Measurements from ENCODE around the gene SMIM23.

Gene SMIM23

DNA sequence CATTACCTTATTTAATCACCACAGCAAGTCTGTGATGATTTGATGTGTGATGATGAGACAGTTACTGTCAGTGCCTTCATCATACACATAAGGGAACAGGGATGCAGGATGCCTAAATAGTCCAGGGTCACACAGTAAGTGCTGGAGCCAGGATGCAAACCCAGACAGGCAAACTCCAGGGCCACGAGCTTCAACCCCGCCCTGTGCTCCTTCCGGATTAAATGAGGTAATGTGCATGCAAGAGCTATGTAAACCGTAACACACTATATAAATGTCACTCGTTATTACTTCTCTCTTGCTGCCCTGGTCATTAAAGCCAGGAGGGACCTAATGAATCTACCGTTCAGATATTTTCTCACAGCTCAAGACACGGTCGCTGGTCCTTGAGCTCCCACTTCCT, 12.8 kb downstream of the SMIM23 start:
- Mint-ChIP-seq H3K4me1 (no peaks in the 10 kb centered on the region), H3K9me3 (no peaks in the 10 kb centered on the region), H3K27ac (no peak overlapping the region), H3K27me3 (ENCODE audit: low read depth) (peaks cover 15% of the 10 kb centered on the region), H3K36me3 (ENCODE audit: low read depth) (no peaks in the 10 kb centered on the region), H3K4me3 (no peak overlapping the region)
- no peak for TF ChIP-seq CTCF (IDR thresholded peaks at IDR 0.05; ENCODE audit: unreplicated experiment in 3 of 3)

- Mint-ChIP-seq H3K4me3 (no peak overlapping the region), H3K9me3 (no peaks in the 10 kb centered on the region), H3K27ac (no peak overlapping the region), H3K27me3 (ENCODE audit: low read depth) (peaks cover 33% of the 10 kb centered on the region), H3K4me1 (no peaks in the 10 kb centered on the region), H3K36me3 (ENCODE audit: low read depth) (no peaks in the 10 kb centered on the region)
- TF ChIP-seq CTCF (IDR thresholded peaks at IDR 0.05; ENCODE audit: unreplicated experiment in 3 of 3): no peak
Observed at GRCh38 chr5:171801839-171802238, 16.2 kb downstream of the SMIM23 start.

DNA sequence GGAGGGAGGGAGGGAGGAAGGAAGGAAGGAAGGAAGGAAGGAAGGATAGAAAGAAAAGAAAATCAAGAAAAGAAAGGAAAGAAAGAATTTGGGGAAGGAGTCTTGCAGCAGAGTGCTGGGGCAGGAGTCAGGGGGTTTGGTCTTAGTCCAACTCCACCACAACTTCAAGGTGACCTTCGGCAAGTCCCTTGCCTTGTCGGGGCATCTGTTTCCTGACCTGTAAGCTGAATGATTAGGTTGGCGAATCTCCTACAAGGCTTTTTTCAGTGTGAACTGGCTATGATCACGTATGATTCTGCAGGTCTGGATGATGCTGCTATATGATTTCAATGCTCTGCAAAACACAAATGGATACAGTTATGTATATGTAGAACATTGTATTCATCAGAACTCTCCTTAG, 20.1 kb downstream of the SMIM23 start:
- H3K4me1 Mint-ChIP-seq: peaks cover 7% of the 10 kb centered on the region
- no peak overlapping the region for H3K27ac Mint-ChIP-seq
- H3K27me3 Mint-ChIP-seq (ENCODE audit: low read depth): peaks cover 39% of the 10 kb centered on the region
- H3K4me3 Mint-ChIP-seq: no peak overlapping the region
- peaks cover 13% of the 10 kb centered on the region for H3K9me3 Mint-ChIP-seq
- H3K36me3 Mint-ChIP-seq (ENCODE audit: low read depth): no peaks in the 10 kb centered on the region
- no peak for TF ChIP-seq CTCF (IDR thresholded peaks at IDR 0.05; ENCODE audit: unreplicated experiment in 3 of 3)

GRCh38 chr5:171806976-171807747, 21.5 kb downstream of the SMIM23 start:
- Mint-ChIP-seq H3K36me3 (ENCODE audit: low read depth) (no peaks in the 10 kb centered on the region), H3K27ac (no peak overlapping the region), H3K4me3 (peak overlapping the region in 1 of 3 experiments; percentile 26), H3K4me1 (peaks cover 7% of the 10 kb centered on the region), H3K9me3 (peaks cover 20% of the 10 kb centered on the region), H3K27me3 (ENCODE audit: low read depth) (peaks cover 35% of the 10 kb centered on the region)
- no peak for TF ChIP-seq CTCF (IDR thresholded peaks at IDR 0.05; ENCODE audit: unreplicated experiment in 3 of 3)

DNA sequence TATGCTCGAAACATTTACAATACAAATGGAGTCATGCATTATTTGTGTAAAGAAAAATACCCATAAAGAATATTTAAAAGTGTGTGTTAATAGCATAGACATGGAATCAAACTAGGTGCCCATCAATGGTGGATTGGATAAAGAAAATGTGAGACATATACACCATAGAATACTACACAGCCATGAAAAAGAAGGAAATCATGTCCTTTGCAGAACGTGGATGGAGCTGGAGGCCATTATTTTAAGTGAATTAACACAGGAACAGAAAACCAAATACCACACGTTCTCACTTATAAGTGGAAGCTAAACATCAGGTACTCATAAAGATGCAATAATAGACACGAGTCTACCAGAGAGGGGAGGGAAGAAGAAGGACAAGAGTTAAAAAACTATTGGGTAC, 22.8 kb downstream of the SMIM23 start:
- Mint-ChIP-seq H3K27me3 (ENCODE audit: low read depth) (peaks cover 35% of the 10 kb centered on the region), H3K9me3 (peaks cover 32% of the 10 kb centered on the region), H3K4me3 (no peak overlapping the region), H3K27ac (no peak overlapping the region), H3K4me1 (peaks cover 7% of the 10 kb centered on the region), H3K36me3 (ENCODE audit: low read depth) (no peaks in the 10 kb centered on the region)
- no peak for TF ChIP-seq CTCF (IDR thresholded peaks at IDR 0.05; ENCODE audit: unreplicated experiment in 3 of 3)

DNA sequence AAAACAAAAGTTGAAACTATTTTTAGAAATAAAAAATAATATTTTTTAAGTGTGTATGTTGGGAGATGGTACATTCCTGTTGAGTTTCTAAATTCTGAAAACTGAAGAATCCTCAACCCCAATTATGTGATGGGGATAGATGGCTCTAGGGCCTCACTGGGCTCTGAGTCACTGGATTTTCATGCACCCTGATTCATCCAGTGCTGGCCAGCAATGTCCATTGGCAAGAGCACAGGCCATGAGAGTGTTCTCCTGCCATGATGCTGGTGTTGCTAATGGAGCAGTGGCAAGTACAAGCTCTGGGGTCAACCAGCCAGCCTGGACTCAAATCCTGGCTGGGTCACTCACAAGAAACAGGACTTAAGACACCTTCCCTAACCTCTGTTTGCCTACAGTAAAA, 23.3 kb downstream of the SMIM23 start:
- Mint-ChIP-seq H3K9me3 (peaks cover 32% of the 10 kb centered on the region), H3K36me3 (ENCODE audit: low read depth) (no peaks in the 10 kb centered on the region), H3K27me3 (ENCODE audit: low read depth) (peaks cover 35% of the 10 kb centered on the region), H3K27ac (no peak overlapping the region), H3K4me3 (no peak overlapping the region), H3K4me1 (peaks cover 7% of the 10 kb centered on the region)
- no peak for TF ChIP-seq CTCF (IDR thresholded peaks at IDR 0.05; ENCODE audit: unreplicated experiment in 3 of 3)
